Gastroesophageal sphincter (tissue), 3 donors: Measurements from ENCODE around the gene SLC4A5.

Experiments used
- POLR2AphosphoS5 ChIP-seq: sonication (generic); formaldehyde crosslinking; IDR thresholded peaks from one replicate; pipeline ENCODE4 v1.6.1; 2017; ENCODE audit warnings: antibody characterized with exemption
- TF ChIP-seq, protein P1 (sequence below), 4 experiments: fragments of 200-600 bp in 2 of 4; fragments of 450-650 bp in 2 of 4; sonication (generic) in 1 of 4; IDR thresholded peaks; one replicate each; pipeline ENCODE4 v1.5.1; 2017 to 2019; ENCODE audit warnings: antibody characterized with exemption in 4 of 4, mild to moderate bottlenecking in 2 of 4, moderate library complexity in 2 of 4

DNA sequence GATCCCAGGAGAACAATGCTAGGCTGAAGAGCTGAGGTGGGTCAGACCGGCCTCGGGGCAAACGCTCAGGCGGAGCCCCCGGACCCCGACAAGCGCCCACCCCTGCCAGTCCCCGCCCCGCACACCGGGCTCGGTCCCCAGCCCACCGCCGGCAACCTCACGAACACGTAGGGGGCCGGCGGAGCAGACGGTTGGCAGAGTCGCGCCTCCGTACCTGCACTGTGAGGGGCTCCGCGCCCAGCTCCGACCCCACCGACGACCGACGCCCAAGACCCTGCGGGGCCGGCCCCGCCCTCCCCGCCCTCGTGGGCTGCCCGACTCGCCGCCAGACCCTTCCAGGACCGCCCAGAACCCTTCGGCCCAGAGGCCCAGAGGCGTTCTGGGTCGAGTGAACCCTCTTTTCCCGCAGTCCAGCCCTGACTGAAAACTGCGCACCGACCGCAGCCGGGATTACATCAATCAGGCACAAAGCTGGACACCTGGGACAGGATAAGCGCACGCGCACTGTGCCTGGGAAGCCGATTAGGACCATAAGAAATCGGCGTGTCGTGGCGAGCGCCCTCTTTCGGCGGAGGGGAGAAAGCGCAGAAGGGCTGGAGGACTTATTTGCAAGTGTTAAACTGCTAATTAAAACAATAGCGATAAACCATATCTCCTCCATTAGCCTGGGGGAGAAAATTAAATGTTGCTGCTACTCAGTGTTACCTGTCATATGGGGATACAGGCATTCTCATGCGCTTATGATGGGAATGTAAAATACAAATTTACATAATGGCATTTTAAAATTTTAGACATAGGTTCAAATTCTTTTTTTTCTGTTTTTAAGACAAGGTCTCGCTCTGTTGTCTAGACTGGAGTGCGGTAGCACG, 48.6 kb upstream of the SLC4A5 start:
- TF ChIP-seq, protein P1, sequence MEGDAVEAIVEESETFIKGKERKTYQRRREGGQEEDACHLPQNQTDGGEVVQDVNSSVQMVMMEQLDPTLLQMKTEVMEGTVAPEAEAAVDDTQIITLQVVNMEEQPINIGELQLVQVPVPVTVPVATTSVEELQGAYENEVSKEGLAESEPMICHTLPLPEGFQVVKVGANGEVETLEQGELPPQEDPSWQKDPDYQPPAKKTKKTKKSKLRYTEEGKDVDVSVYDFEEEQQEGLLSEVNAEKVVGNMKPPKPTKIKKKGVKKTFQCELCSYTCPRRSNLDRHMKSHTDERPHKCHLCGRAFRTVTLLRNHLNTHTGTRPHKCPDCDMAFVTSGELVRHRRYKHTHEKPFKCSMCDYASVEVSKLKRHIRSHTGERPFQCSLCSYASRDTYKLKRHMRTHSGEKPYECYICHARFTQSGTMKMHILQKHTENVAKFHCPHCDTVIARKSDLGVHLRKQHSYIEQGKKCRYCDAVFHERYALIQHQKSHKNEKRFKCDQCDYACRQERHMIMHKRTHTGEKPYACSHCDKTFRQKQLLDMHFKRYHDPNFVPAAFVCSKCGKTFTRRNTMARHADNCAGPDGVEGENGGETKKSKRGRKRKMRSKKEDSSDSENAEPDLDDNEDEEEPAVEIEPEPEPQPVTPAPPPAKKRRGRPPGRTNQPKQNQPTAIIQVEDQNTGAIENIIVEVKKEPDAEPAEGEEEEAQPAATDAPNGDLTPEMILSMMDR (IDR thresholded peaks at IDR 0.05): peak; percentile 89 to 97 (median 94)
- TF ChIP-seq POLR2AphosphoS5: peak; percentile 39
